CD4-positive, alpha-beta T cell treated with Interleukin-2 at 100 ng/mL for 4 hours (primary cell): ENCODE results near the gene SEC16B.

ENCODE experiments used
- DNase-seq: peaks from one replicate; pipeline ENCODE4 v3.0.0-alpha.2; 2020; ENCODE audit warnings: low spot score

Gene SEC16B

GRCh38 chr1:177978530-177978929 is 8.7 kb upstream of the SEC16B start:
- no peak for DNase-seq

- DNase-seq = no peak
Measured at GRCh38 chr1:177977141-177977540, 7.3 kb upstream of the SEC16B start.

GRCh38 chr1:177976596-177976995 is 6.7 kb upstream of the SEC16B start:
- DNase-seq = no peak

GRCh38 chr1:177975588-177976495 is 6.0 kb upstream of the SEC16B start:
- DNase-seq = no peak

GRCh38 chr1:177973585-177973984 is 3.7 kb upstream of the SEC16B start:
- DNase-seq = no peak

- DNase-seq = no peak
Measured at GRCh38 chr1:177969109-177969508, 749 bp downstream of the SEC16B start.

- DNase-seq = no peak
Measured at GRCh38 chr1:177966199-177966598, 3.7 kb downstream of the SEC16B start.

- no peak for DNase-seq
Measured at GRCh38 chr1:177965293-177965692, 4.6 kb downstream of the SEC16B start.

GRCh38 chr1:177964336-177964735 is 5.5 kb downstream of the SEC16B start:
- no peak for DNase-seq

- DNase-seq = no peak
Measured at GRCh38 chr1:177960939-177961622, 8.8 kb downstream of the SEC16B start.

GRCh38 chr1:177959811-177960515 is 9.9 kb downstream of the SEC16B start:
- no peak for DNase-seq

- DNase-seq = no peak
Measured at GRCh38 chr1:177958092-177958491, 11.8 kb downstream of the SEC16B start.

GRCh38 chr1:177954076-177954475 is 15.8 kb downstream of the SEC16B start:
- no peak for DNase-seq

- no peak for DNase-seq
Measured at GRCh38 chr1:177953549-177953948, 16.3 kb downstream of the SEC16B start.

- DNase-seq = no peak
Measured at GRCh38 chr1:177952691-177953090, 17.2 kb downstream of the SEC16B start.

GRCh38 chr1:177952249-177952648 is 17.6 kb downstream of the SEC16B start:
- no peak for DNase-seq

- DNase-seq = no peak
Measured at GRCh38 chr1:177950506-177950905, 19.4 kb downstream of the SEC16B start.

GRCh38 chr1:177948336-177948972 is 21.4 kb downstream of the SEC16B start:
- peak; percentile 4 for DNase-seq

GRCh38 chr1:177947623-177948022 is 22.2 kb downstream of the SEC16B start:
- DNase-seq = no peak

- DNase-seq = peak; percentile 5
Measured at GRCh38 chr1:177945943-177946650, 23.8 kb downstream of the SEC16B start.
